ENCODE results near the gene MEGF9. TPM values are rescaled to one million over a fixed set of nuclear protein-coding genes. Genes with fewer than 3 reads are reported as not detected.

The MEGF9 gene
- total and polyA plus RNA-seq, 2 donors (not counting 3 experiments of a cell fraction or from before 2014, with no cell fraction given), result 4.0 to 13.0 TPM

DNA sequence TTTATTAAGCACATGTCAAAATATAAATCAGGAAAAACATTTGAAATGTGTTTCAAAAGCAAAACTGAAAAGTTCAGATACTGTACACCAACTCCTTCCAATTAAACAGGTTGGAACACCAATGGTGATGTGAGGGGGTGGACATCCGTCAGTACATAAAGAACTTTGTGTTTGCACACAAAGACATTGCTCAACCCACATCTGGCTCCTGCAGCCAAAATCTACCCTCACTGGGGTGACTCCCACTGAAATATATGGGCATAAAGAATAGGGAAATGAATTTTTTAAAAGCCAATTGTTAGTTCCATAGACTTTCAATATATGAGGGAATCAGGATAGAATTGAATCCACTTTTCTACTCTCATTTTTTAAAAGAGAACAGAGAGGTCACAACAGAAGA, 63.9 kb downstream of the MEGF9 start:
- Histone ChIP-seq H3K27ac (ENCODE audit: insufficient read depth, low read depth, low read length) (no peak overlapping the region), H3K4me1 (ENCODE audit: control insufficient read depth, extremely low read depth, insufficient read depth, low read length) (no peaks in the 10 kb centered on the region), H3K79me2 (ENCODE audit: control insufficient read depth, insufficient read depth, low read length) (no peaks in the 10 kb centered on the region), H3K9ac (replicated peaks; ENCODE audit: extremely low read depth, insufficient read depth, low read length) (no peak overlapping the region), H3K36me3 (ENCODE audit: control insufficient read depth in 2 of 2, extremely low read depth in 1 of 2, insufficient read depth in 2 of 2, low read length in 2 of 2) (no peaks in the 10 kb centered on the region), H4K20me1 (replicated peaks; ENCODE audit: control insufficient read depth, extremely low read depth, insufficient read depth, low read length) (no peaks in the 10 kb centered on the region), H3K4me2 (ENCODE audit: insufficient read depth, low read length) (no peak overlapping the region), H3K27me3 (ENCODE audit: control insufficient read depth in 2 of 2, insufficient read depth in 2 of 2, low read length in 2 of 2) (no peaks in the 10 kb centered on the region), H3K9me3 (replicated peaks; ENCODE audit: control insufficient read depth, insufficient read depth, low read length) (no peaks in the 10 kb centered on the region), H3K4me3 (replicated peaks in 1 of 3; ENCODE audit: insufficient read depth in 1 of 3, low read depth in 1 of 3, low read length in 3 of 3) (no peak overlapping the region), H3K9me1 (replicated peaks; ENCODE audit: control insufficient read depth, extremely low read depth, insufficient read depth, low read length) (no peaks in the 10 kb centered on the region), H2AFZ (ENCODE audit: low read depth, low read length) (no peak overlapping the region)
- no TSS peak for BruUV-seq (replicated peaks)
- TF ChIP-seq EZH2 (IDR thresholded peaks at IDR 0.05; ENCODE audit: borderline replicate concordance, low read depth, low read length, severe bottlenecking) (no peak), POLR2AphosphoS5 (IDR thresholded peaks at IDR 0.05; ENCODE audit: insufficient read depth, low read depth, low read length) (no peak), MYC (IDR thresholded peaks at IDR 0.05; ENCODE audit: low read depth, low read length) (no peak)
- TF ChIP-seq, protein P1, sequence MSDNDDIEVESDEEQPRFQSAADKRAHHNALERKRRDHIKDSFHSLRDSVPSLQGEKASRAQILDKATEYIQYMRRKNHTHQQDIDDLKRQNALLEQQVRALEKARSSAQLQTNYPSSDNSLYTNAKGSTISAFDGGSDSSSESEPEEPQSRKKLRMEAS (IDR thresholded peaks at IDR 0.05; ENCODE audit: insufficient read depth, insufficient read length), result no peak
- TF ChIP-seq, protein P2, sequence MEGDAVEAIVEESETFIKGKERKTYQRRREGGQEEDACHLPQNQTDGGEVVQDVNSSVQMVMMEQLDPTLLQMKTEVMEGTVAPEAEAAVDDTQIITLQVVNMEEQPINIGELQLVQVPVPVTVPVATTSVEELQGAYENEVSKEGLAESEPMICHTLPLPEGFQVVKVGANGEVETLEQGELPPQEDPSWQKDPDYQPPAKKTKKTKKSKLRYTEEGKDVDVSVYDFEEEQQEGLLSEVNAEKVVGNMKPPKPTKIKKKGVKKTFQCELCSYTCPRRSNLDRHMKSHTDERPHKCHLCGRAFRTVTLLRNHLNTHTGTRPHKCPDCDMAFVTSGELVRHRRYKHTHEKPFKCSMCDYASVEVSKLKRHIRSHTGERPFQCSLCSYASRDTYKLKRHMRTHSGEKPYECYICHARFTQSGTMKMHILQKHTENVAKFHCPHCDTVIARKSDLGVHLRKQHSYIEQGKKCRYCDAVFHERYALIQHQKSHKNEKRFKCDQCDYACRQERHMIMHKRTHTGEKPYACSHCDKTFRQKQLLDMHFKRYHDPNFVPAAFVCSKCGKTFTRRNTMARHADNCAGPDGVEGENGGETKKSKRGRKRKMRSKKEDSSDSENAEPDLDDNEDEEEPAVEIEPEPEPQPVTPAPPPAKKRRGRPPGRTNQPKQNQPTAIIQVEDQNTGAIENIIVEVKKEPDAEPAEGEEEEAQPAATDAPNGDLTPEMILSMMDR (IDR thresholded peaks at IDR 0.05; ENCODE audit: extremely low read depth in 1 of 2, insufficient read depth in 1 of 2, low read depth in 1 of 2, low read length in 2 of 2), result no peak
- ChIA-PET CTCF (no interaction called here), POLR2A (no interaction called here)
- DNase-seq (ENCODE audit: low read depth, low spot score) (no peak), FAIRE-seq (no peak)
- dilution Hi-C loops (cut with MboI; ENCODE audit: extremely low pct_ligation_motif_present, low sequenced_read_pairs) (no loop called here), intact Hi-C loops (cut with micrococcal nuclease) (no loop called here)

- Histone ChIP-seq H3K4me2 (ENCODE audit: insufficient read depth, low read length) (no peak overlapping the region), H3K9me3 (replicated peaks; ENCODE audit: control insufficient read depth, insufficient read depth, low read length) (no peaks in the 10 kb centered on the region), H3K9me1 (replicated peaks; ENCODE audit: control insufficient read depth, extremely low read depth, insufficient read depth, low read length) (no peaks in the 10 kb centered on the region), H3K9ac (replicated peaks; ENCODE audit: extremely low read depth, insufficient read depth, low read length) (no peak overlapping the region), H3K36me3 (ENCODE audit: control insufficient read depth in 2 of 2, extremely low read depth in 1 of 2, insufficient read depth in 2 of 2, low read length in 2 of 2) (no peaks in the 10 kb centered on the region), H3K4me1 (ENCODE audit: control insufficient read depth, extremely low read depth, insufficient read depth, low read length) (no peaks in the 10 kb centered on the region), H3K27me3 (ENCODE audit: control insufficient read depth in 2 of 2, insufficient read depth in 2 of 2, low read length in 2 of 2) (no peaks in the 10 kb centered on the region), H2AFZ (ENCODE audit: low read depth, low read length) (no peak overlapping the region), H3K4me3 (replicated peaks in 1 of 3; ENCODE audit: insufficient read depth in 1 of 3, low read depth in 1 of 3, low read length in 3 of 3) (no peak overlapping the region), H3K27ac (ENCODE audit: insufficient read depth, low read depth, low read length) (no peak overlapping the region), H4K20me1 (replicated peaks; ENCODE audit: control insufficient read depth, extremely low read depth, insufficient read depth, low read length) (no peaks in the 10 kb centered on the region), H3K79me2 (ENCODE audit: control insufficient read depth, insufficient read depth, low read length) (no peaks in the 10 kb centered on the region)
- no TSS peak for BruUV-seq (replicated peaks)
- dilution Hi-C loops (cut with MboI; ENCODE audit: extremely low pct_ligation_motif_present, low sequenced_read_pairs), result no loop called here
- ChIA-PET POLR2A (no interaction called here), CTCF (no interaction called here)
- TF ChIP-seq, protein P2 (IDR thresholded peaks at IDR 0.05; ENCODE audit: extremely low read depth in 1 of 2, insufficient read depth in 1 of 2, low read depth in 1 of 2, low read length in 2 of 2), result no peak
- TF ChIP-seq JUN (IDR thresholded peaks at IDR 0.05; ENCODE audit: borderline replicate concordance, insufficient read depth, insufficient read length, low read depth), result no peak
- no peak for TF ChIP-seq GATA2 (IDR thresholded peaks at IDR 0.05; ENCODE audit: insufficient read depth, insufficient read length, low read depth, low read length)
- TF ChIP-seq POLR2A (IDR thresholded peaks at IDR 0.05; ENCODE audit: low read depth, low read length), result no peak
- no peak for TF ChIP-seq FOS (IDR thresholded peaks at IDR 0.05; ENCODE audit: borderline replicate concordance, insufficient read depth, low read length)
- TF ChIP-seq EZH2 (IDR thresholded peaks at IDR 0.05; ENCODE audit: borderline replicate concordance, low read depth, low read length, severe bottlenecking), result no peak
- TF ChIP-seq, protein P1 (IDR thresholded peaks at IDR 0.05; ENCODE audit: insufficient read depth, insufficient read length), result no peak
- TF ChIP-seq POLR2AphosphoS5 (IDR thresholded peaks at IDR 0.05; ENCODE audit: insufficient read depth, low read depth, low read length), result no peak
- no peak for TF ChIP-seq MYC (IDR thresholded peaks at IDR 0.05; ENCODE audit: low read depth, low read length)
- DNase-seq (ENCODE audit: low read depth, low spot score) (no peak), FAIRE-seq (no peak)
- intact Hi-C loops (cut with micrococcal nuclease), result no loop called here
Measured at GRCh38 chr9:120648581-120649197, 65.6 kb downstream of the MEGF9 start.
